SU-DHL-6 (cell line): ENCODE data around the gene TRIP13.

ENCODE experiments used
- H2AFZ ChIP-seq: fragments of 200-600 bp; sonication (generic); 2 replicates; pipeline ENCODE4 v1.6.1; 2014; ENCODE audit warnings: low read depth, mild to moderate bottlenecking, moderate library complexity, mixed read lengths, antibody characterized with exemption, low read length; ENCODE audit not compliant: severe bottlenecking
- H3F3A ChIP-seq: fragments of 200-600 bp; shearing (Covaris generic); 2 replicates; pipeline ENCODE4 v1.6.0; 2016; ENCODE audit warnings: antibody characterized with exemption, mild to moderate bottlenecking; ENCODE audit not compliant: insufficient read depth
- H3K27ac ChIP-seq: fragments of 200-600 bp; sonication (generic); 2 replicates; pipeline ENCODE4 v1.5.1; 2016; ENCODE audit warnings: low read depth, mild to moderate bottlenecking, low read length, moderate library complexity, mixed read lengths
- H3K27me3 ChIP-seq: fragments of 200-600 bp; sonication (generic), shearing (Covaris generic); 2 replicates; pipeline ENCODE4 v1.6.0; 2014; ENCODE audit warnings: mild to moderate bottlenecking, low read length
- H3K36me3 ChIP-seq: fragments of 200-600 bp; sonication (generic); 2 replicates; pipeline ENCODE4 v1.6.1; 2014; ENCODE audit warnings: mild to moderate bottlenecking, low read length, mixed read lengths
- H3K4me2 ChIP-seq: fragments of 300-600, 200-600 bp; shearing (Covaris generic), sonication (generic); 2 replicates; pipeline ENCODE4 v1.6.0; 2014; ENCODE audit warnings: low read length, low read depth, mild to moderate bottlenecking; ENCODE audit not compliant: poor library complexity, severe bottlenecking
- H3K4me3 ChIP-seq: fragments of 200-600 bp; sonication (generic); 2 replicates; pipeline ENCODE4 v1.5.1; 2014; ENCODE audit warnings: antibody characterized with exemption, low read length, mild to moderate bottlenecking, mixed read lengths; ENCODE audit not compliant: insufficient read depth, poor library complexity, severe bottlenecking
- H3K79me2 ChIP-seq: fragments of 200-600 bp; sonication (generic); 2 replicates; pipeline ENCODE4 v1.6.1; 2014; ENCODE audit warnings: mild to moderate bottlenecking, low read length, moderate library complexity; ENCODE audit not compliant: insufficient read depth
- H3K9ac ChIP-seq: fragments of 200-600 bp; sonication (generic); 2 replicates; pipeline ENCODE4 v1.7.0; 2014; ENCODE audit warnings: mild to moderate bottlenecking, low read length
- H3K9me2 ChIP-seq: fragments of 200-600 bp; sonication (generic); replicated peaks from 2 replicates; pipeline ENCODE4 v1.6.1; 2014; ENCODE audit warnings: low read length; ENCODE audit not compliant: insufficient read depth
- H3K9me3 ChIP-seq: fragments of 200-600 bp; sonication (generic); 2 replicates; pipeline ENCODE4 v1.6.1; 2014; ENCODE audit warnings: low read length, mixed read lengths; ENCODE audit not compliant: insufficient read depth
- H4K20me1 ChIP-seq: fragments of 200-600 bp; sonication (generic); 2 replicates; pipeline ENCODE4 v1.6.1; 2014; ENCODE audit warnings: low read depth, mild to moderate bottlenecking, antibody characterized with exemption, low read length, moderate library complexity, mixed read lengths
- CTCF ChIP-seq: fragments of 200-600 bp; sonication (generic); IDR thresholded peaks from one replicate; pipeline ENCODE4 v1.5.1; 2017; ENCODE audit warnings: antibody characterized with exemption, mild to moderate bottlenecking, low read length, moderate library complexity; ENCODE audit not compliant: insufficient read depth, poor library complexity, severe bottlenecking
- EZH2phosphoT487 ChIP-seq: fragments of 200-600 bp; sonication (generic), shearing (Covaris generic); conservative IDR thresholded peaks from 2 replicates; pipeline ENCODE4 v1.6.1; 2018; ENCODE audit warnings: mild to moderate bottlenecking, antibody characterized with exemption, low read length, moderate library complexity, mixed read lengths

TRIP13 gene

GRCh38 chr5:858726-859125 lies 34.0 kb upstream of the TRIP13 start:
- no peaks in the 10 kb centered on the region for H4K20me1 ChIP-seq
- no peak overlapping the region for H3K4me3 ChIP-seq
- TF ChIP-seq EZH2phosphoT487 (no peak), CTCF (no peak)
- H3K9ac ChIP-seq = no peak overlapping the region
- no peaks in the 10 kb centered on the region for H3K79me2 ChIP-seq
- no peak overlapping the region for H3K4me2 ChIP-seq
- no peaks in the 10 kb centered on the region for H3K9me3 ChIP-seq
- no peak overlapping the region for H2AFZ ChIP-seq
- no peaks in the 10 kb centered on the region for H3K36me3 ChIP-seq
- no peak overlapping the region for H3K27ac ChIP-seq
- no peaks in the 10 kb centered on the region for H3K9me2 ChIP-seq
- H3F3A ChIP-seq = 0 out of 2 replicates have a peak, but pooled peaks cover 2% of the 10 kb centered on the region
- no peaks in the 10 kb centered on the region for H3K27me3 ChIP-seq

GRCh38 chr5:859391-859790 lies 33.3 kb upstream of the TRIP13 start:
- H3K9me2 ChIP-seq = no peaks in the 10 kb centered on the region
- H3K27ac ChIP-seq = no peak overlapping the region
- no peak overlapping the region for H3K4me2 ChIP-seq
- H2AFZ ChIP-seq = no peak overlapping the region
- H3K79me2 ChIP-seq = no peaks in the 10 kb centered on the region
- H3K36me3 ChIP-seq = no peaks in the 10 kb centered on the region
- H3F3A ChIP-seq = 0 out of 2 replicates have a peak, but pooled peaks cover 2% of the 10 kb centered on the region
- no peaks in the 10 kb centered on the region for H3K27me3 ChIP-seq
- no peaks in the 10 kb centered on the region for H4K20me1 ChIP-seq
- TF ChIP-seq CTCF (no peak), EZH2phosphoT487 (no peak)
- no peaks in the 10 kb centered on the region for H3K9me3 ChIP-seq
- no peak overlapping the region for H3K4me3 ChIP-seq
- no peak overlapping the region for H3K9ac ChIP-seq

- H3K9me3 ChIP-seq = no peaks in the 10 kb centered on the region
- no peak overlapping the region for H3K4me2 ChIP-seq
- no peaks in the 10 kb centered on the region for H4K20me1 ChIP-seq
- H3K27me3 ChIP-seq = no peaks in the 10 kb centered on the region
- H2AFZ ChIP-seq = no peak overlapping the region
- H3K9me2 ChIP-seq = no peaks in the 10 kb centered on the region
- no peaks in the 10 kb centered on the region for H3K36me3 ChIP-seq
- H3K79me2 ChIP-seq = no peaks in the 10 kb centered on the region
- TF ChIP-seq CTCF = no peak
- TF ChIP-seq EZH2phosphoT487 = no peak
- no peak overlapping the region for H3K4me3 ChIP-seq
- H3F3A ChIP-seq = 0 out of 2 replicates have a peak, but pooled peaks cover 2% of the 10 kb centered on the region
- H3K9ac ChIP-seq = no peak overlapping the region
- no peak overlapping the region for H3K27ac ChIP-seq
Observed at GRCh38 chr5:859798-860296, 32.8 kb upstream of the TRIP13 start.
